Measurements from ENCODE around the gene MYOG. TPM values are rescaled to one million over a fixed set of nuclear protein-coding genes. Genes with fewer than 3 reads are reported as not detected.

The MYOG gene
- total and polyA plus RNA-seq, 12 donors, result 0.06 TPM; not detected in 11

- H3K27me3 ChIP-seq, result peaks cover 0 to 6% (median 0%) of the 10 kb centered on the region in 7 donors
- peaks cover 5 to 67% (median 40%) of the 10 kb centered on the region in 9 donors for H3K4me1 ChIP-seq
- no peaks in the 10 kb centered on the region for H3K9me3 ChIP-seq
- DNase-seq (no peak), ATAC-seq (no peak)
- H3K4me3 ChIP-seq, result no peak overlapping the region
- TF ChIP-seq, protein P1, sequence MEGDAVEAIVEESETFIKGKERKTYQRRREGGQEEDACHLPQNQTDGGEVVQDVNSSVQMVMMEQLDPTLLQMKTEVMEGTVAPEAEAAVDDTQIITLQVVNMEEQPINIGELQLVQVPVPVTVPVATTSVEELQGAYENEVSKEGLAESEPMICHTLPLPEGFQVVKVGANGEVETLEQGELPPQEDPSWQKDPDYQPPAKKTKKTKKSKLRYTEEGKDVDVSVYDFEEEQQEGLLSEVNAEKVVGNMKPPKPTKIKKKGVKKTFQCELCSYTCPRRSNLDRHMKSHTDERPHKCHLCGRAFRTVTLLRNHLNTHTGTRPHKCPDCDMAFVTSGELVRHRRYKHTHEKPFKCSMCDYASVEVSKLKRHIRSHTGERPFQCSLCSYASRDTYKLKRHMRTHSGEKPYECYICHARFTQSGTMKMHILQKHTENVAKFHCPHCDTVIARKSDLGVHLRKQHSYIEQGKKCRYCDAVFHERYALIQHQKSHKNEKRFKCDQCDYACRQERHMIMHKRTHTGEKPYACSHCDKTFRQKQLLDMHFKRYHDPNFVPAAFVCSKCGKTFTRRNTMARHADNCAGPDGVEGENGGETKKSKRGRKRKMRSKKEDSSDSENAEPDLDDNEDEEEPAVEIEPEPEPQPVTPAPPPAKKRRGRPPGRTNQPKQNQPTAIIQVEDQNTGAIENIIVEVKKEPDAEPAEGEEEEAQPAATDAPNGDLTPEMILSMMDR (IDR thresholded peaks at IDR 0.05), result no peak
- 34 to 43% methylated on average over 4 of the region's 4 CpGs for WGBS, 2 donors
- H3K36me3 ChIP-seq, result no peaks in the 10 kb centered on the region
- H3K27ac ChIP-seq, result peak overlapping the region in 5 of 10 donors; percentile 64 to 89 (median 84)
- intact Hi-C loops (cut with DNase I), result loop anchor here in 7 of 10 donors (5.0 to 10.0 kb wide), 5 partner anchors 86 to 309 kb away; partner anchors contain the start of gene ADORA1 (in 5 of the 7)
These were observed 49.7 kb downstream of the MYOG start for GRCh38 chr1:203036135-203036534.

GRCh38 chr1:203035111-203036000, 50.5 kb downstream of the MYOG start:
- intact Hi-C loops (cut with DNase I), result loop anchor here in 7 of 10 donors (5.0 to 10.0 kb wide), 5 partner anchors 87 to 309 kb away; partner anchors contain the start of gene ADORA1 (in 5 of the 7)
- DNase-seq, result no peak
- H3K27me3 ChIP-seq, result peaks cover 0 to 6% (median 0%) of the 10 kb centered on the region in 7 donors
- no peak overlapping the region for H3K4me3 ChIP-seq
- peaks cover 3 to 60% (median 40%) of the 10 kb centered on the region in 9 donors for H3K4me1 ChIP-seq
- TF ChIP-seq, protein P1 (IDR thresholded peaks at IDR 0.05), result no peak
- 61 to 67% methylated on average over 15 of the region's 15 CpGs for WGBS, 2 donors
- H3K27ac ChIP-seq, result peak overlapping the region in 5 of 10 donors; percentile 64 to 89 (median 84)
- no peaks in the 10 kb centered on the region for H3K36me3 ChIP-seq
- no peaks in the 10 kb centered on the region for H3K9me3 ChIP-seq
- ATAC-seq, result no peak

DNA sequence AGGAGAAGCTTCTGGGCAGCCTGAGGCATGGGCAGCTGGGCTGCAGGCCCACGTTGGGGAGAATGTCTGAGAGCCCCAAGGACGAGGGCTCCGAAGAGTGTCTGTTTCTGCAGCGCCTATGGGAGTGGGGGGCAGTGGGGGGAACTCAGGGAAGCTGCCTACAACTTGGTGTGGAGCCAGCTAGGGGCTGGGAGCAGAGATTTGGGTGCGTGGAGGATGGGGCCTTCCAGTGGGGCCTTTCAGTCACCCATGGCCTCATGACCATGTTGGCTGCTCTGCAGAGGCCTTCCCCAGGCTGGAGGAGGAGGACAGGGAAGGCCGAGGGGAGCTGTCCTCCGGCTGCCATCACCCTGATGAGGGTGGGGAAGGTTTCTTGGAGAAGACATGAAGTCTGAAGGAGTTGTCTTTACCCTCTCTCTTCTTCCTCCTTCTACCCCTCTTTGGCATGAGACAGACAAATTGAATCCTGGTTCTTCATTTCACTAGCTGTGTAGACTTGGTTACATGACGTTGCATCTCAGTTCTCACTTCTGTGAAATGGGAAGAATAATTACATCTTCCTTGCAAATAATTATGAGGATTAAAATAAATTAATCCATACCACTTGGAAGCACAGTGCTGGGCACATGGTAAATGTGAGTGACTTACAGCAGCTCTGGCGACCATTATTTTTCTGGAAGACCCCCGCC, 51.2 kb downstream of the MYOG start:
- 85 to 88% methylated on average over 10 of the region's 10 CpGs for WGBS, 2 donors
- H3K27ac ChIP-seq, result peak overlapping the region in 2 of 10 donors; percentile 78 to 85
- TF ChIP-seq, protein P1 (IDR thresholded peaks at IDR 0.05), result no peak
- peaks cover 3 to 60% (median 40%) of the 10 kb centered on the region in 9 donors for H3K4me1 ChIP-seq
- H3K4me3 ChIP-seq, result no peak overlapping the region
- ATAC-seq, result no peak
- intact Hi-C loops (cut with DNase I), result loop anchor here in 7 of 10 donors (5.0 to 10.0 kb wide), 6 partner anchors 88 to 313 kb away; partner anchors contain the start of gene ADORA1 (in 5 of the 7)
- no peaks in the 10 kb centered on the region for H3K36me3 ChIP-seq
- H3K9me3 ChIP-seq, result no peaks in the 10 kb centered on the region
- no peak for DNase-seq
- peaks cover 0 to 6% (median 0%) of the 10 kb centered on the region in 7 donors for H3K27me3 ChIP-seq

GRCh38 chr1:203033917-203034316, 51.9 kb downstream of the MYOG start:
- H3K9me3 ChIP-seq, result no peaks in the 10 kb centered on the region
- ATAC-seq (no peak), DNase-seq (no peak)
- H3K4me3 ChIP-seq, result no peak overlapping the region
- no peaks in the 10 kb centered on the region for H3K36me3 ChIP-seq
- intact Hi-C loops (cut with DNase I), result loop anchor here in 2 of 10 donors (5.0 to 10.0 kb wide), 2 partner anchors 311 to 313 kb away; no protein-coding TSS in a partner anchor
- 92 to 93% methylated on average over 2 of the region's 2 CpGs for WGBS, 2 donors
- TF ChIP-seq, protein P1 (IDR thresholded peaks at IDR 0.05), result no peak
- H3K4me1 ChIP-seq, result peaks cover 9 to 60% (median 43%) of the 10 kb centered on the region in 9 donors
- H3K27ac ChIP-seq, result no peak overlapping the region
- peaks cover 0 to 6% (median 0%) of the 10 kb centered on the region in 7 donors for H3K27me3 ChIP-seq
